PFSK-1 (cell line): ENCODE data around the gene RAB7A.

Experiments
- FOXP2 ChIP-seq: optimal IDR thresholded peaks from 2 replicates; pipeline ENCODE3; 2011; ENCODE audit warnings: borderline replicate concordance, control low read depth, inconsistent platforms; ENCODE audit not compliant: insufficient read depth; ENCODE audit errors: extremely low read length, extremely low read depth
- POLR2AphosphoS5 ChIP-seq: IDR thresholded peaks from 2 replicates; pipeline ENCODE4 v1.6.1; 2012; ENCODE audit warnings: low read depth, mild to moderate bottlenecking, control low read depth, low read length, moderate library complexity
- REST ChIP-seq, 2 experiments: IDR thresholded peaks; 2 replicates each; pipeline versions ENCODE4 v1.6.1 to v1.8.0; 2011 to 2012; ENCODE audit warnings: low read depth in 2 of 2, low read length in 2 of 2, control low read depth in 1 of 2, inconsistent platforms in 1 of 2, mild to moderate bottlenecking in 1 of 2, moderate library complexity in 1 of 2; ENCODE audit not compliant: insufficient read depth in 1 of 2
- SIN3A ChIP-seq: IDR thresholded peaks from 2 replicates; pipeline ENCODE4 v1.6.1; 2012; ENCODE audit warnings: mild to moderate bottlenecking, low read length, moderate library complexity, borderline replicate concordance; ENCODE audit not compliant: insufficient read depth
- TAF1 ChIP-seq: IDR thresholded peaks from 2 replicates; pipeline ENCODE4 v1.6.1; 2012; ENCODE audit warnings: low read length, control low read depth, borderline replicate concordance; ENCODE audit not compliant: insufficient read depth

The RAB7A gene

GRCh38 chr3:128847666-128848370, 121.8 kb downstream of the RAB7A start:
- TF ChIP-seq REST (IDR thresholded peaks at IDR 0.05; ENCODE audit: insufficient read depth in 1 of 2, low read depth in 2 of 2, low read length in 2 of 2), result no peak
- TF ChIP-seq FOXP2, result no peak
- TF ChIP-seq POLR2AphosphoS5, result no peak

- no peak for TF ChIP-seq REST (IDR thresholded peaks at IDR 0.05; ENCODE audit: insufficient read depth in 1 of 2, low read depth in 2 of 2, low read length in 2 of 2)
- no peak for TF ChIP-seq SIN3A
- no peak for TF ChIP-seq FOXP2
- TF ChIP-seq TAF1, result no peak
- no peak for TF ChIP-seq POLR2AphosphoS5
Observed at GRCh38 chr3:128848936-128849335, 123.0 kb downstream of the RAB7A start.

- TF ChIP-seq SIN3A (no peak), FOXP2 (no peak), REST (IDR thresholded peaks at IDR 0.05; ENCODE audit: insufficient read depth in 1 of 2, low read depth in 2 of 2, low read length in 2 of 2) (no peak), POLR2AphosphoS5 (no peak), TAF1 (no peak)
Observed at GRCh38 chr3:128849911-128850455, 124.0 kb downstream of the RAB7A start.

- no peak for TF ChIP-seq FOXP2
- no peak for TF ChIP-seq TAF1
- TF ChIP-seq REST (IDR thresholded peaks at IDR 0.05; ENCODE audit: insufficient read depth in 1 of 2, low read depth in 2 of 2, low read length in 2 of 2), result no peak
- TF ChIP-seq SIN3A, result no peak
- TF ChIP-seq POLR2AphosphoS5, result no peak
Observed at GRCh38 chr3:128850544-128850943, 124.6 kb downstream of the RAB7A start.
